ENCODE data around the gene SOX21. TPM values are rescaled to one million over a fixed set of nuclear protein-coding genes. Genes with fewer than 3 reads are reported as not detected.

The SOX21 gene
- total and polyA plus RNA-seq, 2 experiments from 2014 or later: 1.7 to 3.5 TPM

- TF ChIP-seq JUNB (IDR thresholded peaks at IDR 0.05; ENCODE audit: unreplicated experiment) (no peak), ZNF331 (CRISPR knock-in tag; IDR thresholded peaks at IDR 0.05; ENCODE audit: low read depth) (no peak), STAT1 (IDR thresholded peaks at IDR 0.05; ENCODE audit: unreplicated experiment) (no peak), EZH2 (IDR thresholded peaks at IDR 0.05; ENCODE audit: low read depth, unreplicated experiment) (no peak), EZH2phosphoT487 (IDR thresholded peaks at IDR 0.05; ENCODE audit: unreplicated experiment) (no peak), ZNF114 (CRISPR knock-in tag; IDR thresholded peaks at IDR 0.05) (no peak), REST (IDR thresholded peaks at IDR 0.05; ENCODE audit: unreplicated experiment) (no peak), NANOG (IDR thresholded peaks at IDR 0.05; ENCODE audit: borderline replicate concordance) (no peak), POLR2AphosphoS5 (IDR thresholded peaks at IDR 0.05; ENCODE audit: low read depth) (no peak)
Measured at GRCh38 chr13:94683409-94683808, 28.9 kb downstream of the SOX21 start (continued).

GRCh38 chr13:94682229-94682628 is 30.1 kb downstream of the SOX21 start:
- Mint-ChIP-seq H3K4me1 (peaks cover 12% of the 10 kb centered on the region), H3K27me3 (ENCODE audit: insufficient read depth, low read depth, poor library complexity) (peaks cover 4% of the 10 kb centered on the region), H3K9me3 (no peaks in the 10 kb centered on the region), H3K27ac (no peak overlapping the region), H3K4me3 (no peak overlapping the region), H3K36me3 (ENCODE audit: low read depth) (no peaks in the 10 kb centered on the region)
- no peaks in the 10 kb centered on the region for H3K36me3 ChIP-seq (ENCODE audit: insufficient read depth)
- H3K4me3 ChIP-seq: no peak overlapping the region
- ATAC-seq (no peak), DNase-seq (ENCODE audit: low spot score) (no peak)
- no peak overlapping the region for H2AFZ ChIP-seq
- no peak overlapping the region for H3K27ac ChIP-seq (ENCODE audit: low read depth)
- no peak overlapping the region for H3K4me2 ChIP-seq
- no peaks in the 10 kb centered on the region for H4K20me1 ChIP-seq (replicated peaks; ENCODE audit: insufficient read depth)
- no peaks in the 10 kb centered on the region; the same call in 1 of the 2 replicates for H3K9me2 ChIP-seq (ENCODE audit: insufficient read depth)
- H3F3A ChIP-seq (replicated peaks; ENCODE audit: low read depth): no peaks in the 10 kb centered on the region
- no peaks in the 10 kb centered on the region for H3K79me2 ChIP-seq (replicated peaks; ENCODE audit: insufficient read depth)
- H3K4me1 ChIP-seq (ENCODE audit: insufficient read depth): peaks cover 4% of the 10 kb centered on the region; the same call in 1 of the 2 replicates
- H3K27me3 ChIP-seq (ENCODE audit: insufficient read depth): no peaks in the 10 kb centered on the region
- TF ChIP-seq POLR2AphosphoS5 (IDR thresholded peaks at IDR 0.05; ENCODE audit: low read depth): no peak
- no peak for TF ChIP-seq CREB1 (CRISPR knock-in tag; IDR thresholded peaks at IDR 0.05; ENCODE audit: low read depth)
- no peak for TF ChIP-seq EZH2 (IDR thresholded peaks at IDR 0.05; ENCODE audit: low read depth, unreplicated experiment)
- no peak for TF ChIP-seq STAT1 (IDR thresholded peaks at IDR 0.05; ENCODE audit: unreplicated experiment)
- no peak for TF ChIP-seq ETS1 (IDR thresholded peaks at IDR 0.05)
- TF ChIP-seq REST (IDR thresholded peaks at IDR 0.05; ENCODE audit: unreplicated experiment): no peak

Data from GM23338 (cell line).